ENCODE measurements around the gene VANGL2.

GRCh38 chr1:160438317-160438918, 38.1 kb downstream of the VANGL2 start:
- TF ChIP-seq CTCF (IDR thresholded peaks at IDR 0.05) (no peak), POLR2A (IDR thresholded peaks at IDR 0.05) (no peak)

Data from ovary (tissue), 3 donors.